Kidney (tissue), 14 donors: Measurements from ENCODE around the gene ZDHHC8. TPM values are rescaled to one million over a fixed set of nuclear protein-coding genes. Genes with fewer than 3 reads are reported as not detected.

Source experiments
- DNase-seq, 5 donors: peaks; one replicate each; pipeline ENCODE4 v3.0.0-alpha.2; 2013 to 2020
- FAIRE-seq: peaks from 2 replicates; lab custom pipeline; 2012; peaks lifted over from hg19 to GRCh38; lab: Jason Lieb, UNC
- H3K27ac ChIP-seq, 2 donors: one replicate each; pipeline ENCODE4 v1.7.0; 2013; ENCODE audit warnings: low read depth in 2 of 2, low read length in 2 of 2, inconsistent platforms in 1 of 2
- H3K27me3 ChIP-seq: one replicate; pipeline ENCODE4 v1.7.1; 2013; ENCODE audit warnings: low read length, inconsistent platforms; ENCODE audit not compliant: control insufficient read depth, insufficient read depth
- H3K36me3 ChIP-seq, 3 donors: one replicate each; pipeline versions ENCODE4 v1.7.0 to v1.7.1; 2013; ENCODE audit warnings: low read length in 3 of 3, control low read depth in 1 of 3, inconsistent platforms in 1 of 3; ENCODE audit not compliant: insufficient read depth in 3 of 3, control insufficient read depth in 2 of 3
- H3K4me1 ChIP-seq, 3 donors: one replicate each; pipeline versions ENCODE4 v1.7.0 to v1.7.1; 2013; ENCODE audit warnings: low read length in 3 of 3, inconsistent platforms in 1 of 3, low read depth in 1 of 3; ENCODE audit not compliant: control insufficient read depth in 2 of 3, insufficient read depth in 2 of 3
- H3K4me3 ChIP-seq, 3 donors: one replicate each; pipeline versions ENCODE4 v1.7.0 to v1.8.1; 2013; ENCODE audit warnings: low read length in 3 of 3, control low read depth in 1 of 3, inconsistent platforms in 1 of 3
- H3K9ac ChIP-seq, 3 donors: one replicate each; pipeline versions ENCODE4 v1.7.0 to v1.7.1; 2013; ENCODE audit warnings: low read length in 3 of 3, control low read depth in 1 of 3, inconsistent platforms in 1 of 3
- H3K9me3 ChIP-seq, 3 donors: one replicate each; pipeline versions ENCODE4 v1.7.0 to v1.7.1; 2013; ENCODE audit warnings: low read length in 3 of 3, control low read depth in 1 of 3, inconsistent platforms in 1 of 3; ENCODE audit not compliant: control insufficient read depth in 2 of 3, insufficient read depth in 1 of 3
- intact Hi-C: fragments of 100-400 bp; cut with DNase I; formaldehyde crosslinking; loops from one replicate; pipeline ENCODE4 v1.11.1; 2022
- polyA plus RNA-seq: library from polyadenylated mRNA; stranded (reverse); fragments of 350-450 nt; fragmentation: Illumina TruSeq; extraction: RNeasy Lipid Tissue Mini Kit (QIAGEN cat#74804); gene quantifications from one replicate; pipeline ENCODE4 v1.2.3, GENCODE V29; 2014; ENCODE audit warnings: low read depth, low replicate concordance; ENCODE audit not compliant: insufficient read depth
- total RNA-seq: library from RNA; stranded (reverse); fragmentation: NEBNext Ultra II Directional; extraction: Animal tissue kit (Norgen Biotek cat#: 25700); gene quantifications from one replicate; pipeline ENCODE4 v1.2.1, GENCODE V29; 2021
- TF ChIP-seq, protein P1 (sequence below): IDR thresholded peaks from 3 replicates; pipeline ENCODE4 v1.5.1; 2012; ENCODE audit warnings: mild to moderate bottlenecking, moderate library complexity, borderline replicate concordance; ENCODE audit not compliant: insufficient read depth; ENCODE audit errors: extremely low read depth
- donor health status: control.
- donor health status: control.
- donor health status: control.
- donor health status: control.
- donor health status: control.
- donor health status: DM: yes; HTN: yes; CAD: no.
- donor health status: Normal renal cell carcinoma (clear cell type).

ZDHHC8 gene
- total and polyA plus RNA-seq, 2 donors from 2014 or later: 18.8 to 57.1 TPM

DNA sequence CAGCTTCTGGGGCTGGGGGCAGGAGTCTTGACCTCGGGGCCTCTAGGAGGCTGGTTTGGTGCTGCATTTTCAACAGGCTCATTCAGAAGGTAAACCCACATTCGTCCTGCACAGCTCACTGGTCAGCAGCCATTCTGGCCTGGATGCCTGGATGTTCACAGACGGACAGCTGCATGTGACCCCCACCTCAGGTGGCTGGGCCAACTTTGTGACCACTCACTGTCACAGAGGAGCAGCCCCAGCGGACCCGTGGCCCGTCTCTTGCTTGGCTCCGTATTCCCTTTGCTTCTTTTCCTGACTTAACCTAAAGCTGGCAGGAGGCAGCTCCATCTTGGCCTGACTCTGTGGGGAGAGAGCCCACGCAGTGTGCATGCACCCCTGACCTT, 43.3 kb upstream of the ZDHHC8 start:
- intact Hi-C loops: no loop called here
- Histone ChIP-seq H3K4me3 (no peak overlapping the region), H3K4me1 (peaks cover 0 to 16% (median 13%) of the 10 kb centered on the region in 3 donors), H3K9me3 (no peaks in the 10 kb centered on the region), H3K36me3 (peaks cover 21 to 62% (median 55%) of the 10 kb centered on the region in 3 donors), H3K27me3 (no peaks in the 10 kb centered on the region), H3K27ac (no peak overlapping the region), H3K9ac (no peak overlapping the region)
- FAIRE-seq: no peak
- TF ChIP-seq, protein P1, sequence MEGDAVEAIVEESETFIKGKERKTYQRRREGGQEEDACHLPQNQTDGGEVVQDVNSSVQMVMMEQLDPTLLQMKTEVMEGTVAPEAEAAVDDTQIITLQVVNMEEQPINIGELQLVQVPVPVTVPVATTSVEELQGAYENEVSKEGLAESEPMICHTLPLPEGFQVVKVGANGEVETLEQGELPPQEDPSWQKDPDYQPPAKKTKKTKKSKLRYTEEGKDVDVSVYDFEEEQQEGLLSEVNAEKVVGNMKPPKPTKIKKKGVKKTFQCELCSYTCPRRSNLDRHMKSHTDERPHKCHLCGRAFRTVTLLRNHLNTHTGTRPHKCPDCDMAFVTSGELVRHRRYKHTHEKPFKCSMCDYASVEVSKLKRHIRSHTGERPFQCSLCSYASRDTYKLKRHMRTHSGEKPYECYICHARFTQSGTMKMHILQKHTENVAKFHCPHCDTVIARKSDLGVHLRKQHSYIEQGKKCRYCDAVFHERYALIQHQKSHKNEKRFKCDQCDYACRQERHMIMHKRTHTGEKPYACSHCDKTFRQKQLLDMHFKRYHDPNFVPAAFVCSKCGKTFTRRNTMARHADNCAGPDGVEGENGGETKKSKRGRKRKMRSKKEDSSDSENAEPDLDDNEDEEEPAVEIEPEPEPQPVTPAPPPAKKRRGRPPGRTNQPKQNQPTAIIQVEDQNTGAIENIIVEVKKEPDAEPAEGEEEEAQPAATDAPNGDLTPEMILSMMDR: no peak
- no peak for DNase-seq

DNA sequence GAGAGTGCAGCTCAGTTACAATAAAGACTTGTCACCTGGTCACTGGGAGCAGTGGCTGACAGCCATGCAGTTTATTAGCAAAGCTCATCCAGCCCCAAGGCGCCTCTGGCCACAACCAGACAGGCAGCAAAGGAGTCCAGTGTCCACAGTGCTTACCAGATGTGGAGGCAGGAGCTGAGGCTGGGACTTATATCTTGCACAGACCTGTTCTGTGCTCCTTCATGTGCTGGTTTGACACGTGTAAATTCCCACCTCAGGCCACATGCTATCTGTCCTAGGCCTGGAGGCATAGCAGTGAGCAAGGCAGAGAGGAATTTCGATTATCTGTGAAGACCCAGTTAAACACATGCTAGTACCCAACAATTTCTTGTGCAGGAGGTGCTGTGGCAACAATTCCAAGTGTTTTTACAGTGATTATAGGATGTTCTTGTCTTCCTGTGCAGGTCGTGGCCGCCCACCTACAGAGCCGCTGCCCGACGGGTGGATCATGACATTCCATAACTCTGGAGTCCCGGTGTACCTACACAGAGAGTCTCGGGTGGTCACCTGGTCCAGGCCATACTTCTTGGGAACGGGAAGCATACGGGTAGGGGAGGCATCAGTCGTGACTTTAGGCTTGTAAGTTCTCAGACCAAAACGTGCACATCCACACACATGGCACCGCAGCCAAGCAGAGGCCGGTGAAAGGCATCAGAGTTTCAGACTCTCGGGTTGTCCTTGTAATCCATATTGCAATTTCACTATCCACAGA, 42.2 kb upstream of the ZDHHC8 start:
- intact Hi-C loops: no loop called here

DNA sequence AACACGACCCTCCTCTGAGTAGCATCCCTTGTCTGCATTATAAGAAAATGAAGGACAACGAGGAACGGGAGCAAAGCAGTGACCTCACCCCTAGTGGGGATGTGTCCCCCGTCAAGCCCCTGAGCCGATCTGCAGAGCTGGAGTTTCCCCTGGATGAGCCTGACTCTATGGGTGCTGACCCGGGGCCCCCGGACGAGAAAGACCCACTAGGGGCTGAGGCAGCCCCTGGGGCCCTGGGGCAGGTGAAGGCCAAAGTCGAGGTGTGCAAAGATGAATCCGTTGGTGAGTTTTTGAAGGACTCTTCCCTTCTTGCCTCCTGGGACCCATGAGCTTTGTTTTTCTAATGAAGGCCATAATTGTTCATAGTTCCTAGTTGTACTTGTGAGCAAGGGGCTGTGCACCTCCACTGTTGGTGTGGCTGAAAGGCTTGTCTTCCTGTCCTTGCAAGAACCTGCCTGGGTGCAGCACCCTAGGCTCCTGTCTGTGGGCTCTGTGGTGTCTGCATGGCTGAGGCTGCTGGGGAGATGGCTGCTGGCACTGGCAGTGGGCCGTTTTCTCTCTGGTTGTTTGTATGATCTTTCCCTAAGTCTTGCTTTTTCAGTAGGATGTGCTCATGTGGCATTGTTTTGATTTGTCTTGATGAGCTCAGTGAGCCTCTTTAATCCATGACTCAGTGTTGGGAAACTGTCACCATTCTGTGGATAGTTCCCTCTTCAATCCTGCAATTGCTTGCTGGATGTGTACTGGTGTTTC, 41.5 kb upstream of the ZDHHC8 start:
- Histone ChIP-seq H3K4me3 (no peak overlapping the region), H3K9ac (no peak overlapping the region), H3K27me3 (no peaks in the 10 kb centered on the region), H3K9me3 (no peaks in the 10 kb centered on the region), H3K27ac (no peak overlapping the region), H3K36me3 (peaks cover 26 to 71% (median 69%) of the 10 kb centered on the region in 3 donors), H3K4me1 (peaks cover 0 to 5% (median 0%) of the 10 kb centered on the region in 3 donors)
- FAIRE-seq: no peak
- intact Hi-C loops: no loop called here
- TF ChIP-seq, protein P1: no peak
- DNase-seq: peak in 1 of 5 donors; percentile 39

More for the DNA sequence above, 42.2 kb upstream of the ZDHHC8 start:
- TF ChIP-seq, protein P1: no peak
- Histone ChIP-seq H3K27ac (no peak overlapping the region), H3K27me3 (no peaks in the 10 kb centered on the region), H3K9ac (no peak overlapping the region), H3K9me3 (no peaks in the 10 kb centered on the region), H3K36me3 (peaks cover 26 to 66% (median 64%) of the 10 kb centered on the region in 3 donors), H3K4me1 (peaks cover 0 to 8% (median 6%) of the 10 kb centered on the region in 3 donors), H3K4me3 (no peak overlapping the region)
- DNase-seq (peak in 1 of 5 donors; percentile 43), FAIRE-seq (no peak)
